NCI-H510A (cell line): Measurements from ENCODE around the gene DBX1.
"Not testable (repeated sequence)": the region's sequence is repeated elsewhere in the genome, so short reads cannot be mapped to it uniquely, and the experiment has no call there.

ENCODE experiments used
- DNase-seq: peaks from one replicate; lab custom pipeline; 2025; lab: John Stamatoyannopoulos, UW

The DBX1 gene

DNA sequence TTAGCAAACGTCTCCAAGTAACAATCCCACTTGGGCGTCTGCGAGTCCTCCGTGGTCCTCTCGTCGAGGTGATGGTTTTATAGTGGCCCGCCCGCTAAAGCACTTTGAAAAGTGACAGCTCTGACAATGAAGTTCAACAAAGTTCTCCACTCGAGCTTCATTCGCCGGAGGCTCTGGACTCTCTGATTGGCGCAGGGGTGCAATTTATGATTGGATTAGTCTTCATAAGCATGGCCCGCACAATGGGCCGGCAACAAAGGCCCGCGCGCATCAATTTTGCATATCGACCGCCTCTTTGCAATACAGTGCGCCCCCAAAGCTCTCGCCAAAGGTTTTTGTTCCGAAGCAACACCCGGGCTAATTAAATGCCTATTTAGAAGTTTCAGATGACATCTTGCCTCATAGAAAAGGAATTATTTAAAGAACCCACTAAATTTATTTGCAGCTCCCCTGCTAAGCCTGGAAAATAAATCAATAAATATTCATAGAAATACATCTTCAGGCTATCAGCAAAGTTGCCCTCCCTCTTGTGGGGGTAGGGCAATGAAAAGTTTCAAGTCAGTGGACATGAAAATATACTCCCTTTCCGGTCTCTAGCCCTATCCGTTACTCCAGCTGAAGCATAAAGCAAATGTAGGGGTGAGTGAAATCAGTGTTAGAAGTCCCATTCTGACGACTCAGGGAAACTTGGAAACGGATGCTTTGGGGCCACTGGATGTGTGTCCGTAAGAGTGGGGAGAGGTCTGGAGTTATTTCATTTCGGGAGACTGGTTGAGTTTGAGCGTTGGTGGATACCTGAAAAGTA lies at the start of gene DBX1:
DBX1 (minus strand) TSS at position 51 of the 805 bp plus-strand sequence. CDS start 151 bp downstream, outside the sequence.
- DNase-seq = no peak

- no peak for DNase-seq
Observed at GRCh38 chr11:20208622-20209111, 48.4 kb upstream of the DBX1 start.

DNA sequence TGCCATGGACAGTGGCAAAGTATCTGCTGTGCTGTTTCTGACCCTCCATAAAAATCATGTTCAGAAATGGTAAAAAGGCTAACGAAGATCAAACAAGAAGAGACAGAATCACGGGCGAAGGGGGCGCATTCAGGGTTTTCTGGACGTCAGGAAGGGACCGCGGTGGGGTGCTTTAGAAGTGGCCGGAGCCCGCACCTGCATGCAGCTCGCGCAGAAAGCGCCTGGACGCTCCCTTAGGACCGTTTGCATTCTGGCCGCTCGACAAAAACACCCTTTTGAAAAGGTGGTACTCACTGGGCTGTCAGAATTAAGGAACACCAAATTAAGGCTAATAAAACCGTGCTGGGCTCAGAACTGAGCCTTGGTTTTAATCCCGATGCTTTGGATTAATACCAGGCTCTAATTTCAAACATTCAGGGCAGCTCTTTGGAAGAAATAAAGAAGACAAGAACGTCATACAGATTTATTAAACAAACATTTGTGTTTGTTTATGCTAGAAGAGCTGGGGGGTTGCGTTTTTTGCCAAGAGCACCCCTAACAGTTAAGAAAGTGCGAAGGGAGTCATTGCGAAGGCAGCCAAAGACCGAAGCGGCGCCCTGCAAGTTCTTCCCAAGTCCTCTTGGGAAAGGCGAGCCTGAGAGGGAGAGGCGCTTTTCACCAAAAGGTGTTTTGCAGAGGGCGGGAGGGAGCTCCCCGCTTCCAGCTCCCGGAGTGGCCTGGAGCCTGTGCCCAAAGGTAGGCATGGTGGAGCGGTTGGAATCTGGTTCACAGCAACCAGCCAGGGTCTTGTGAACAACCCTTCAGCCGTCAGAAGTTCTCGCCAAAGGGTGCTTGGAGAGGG lies 47.7 kb upstream of the DBX1 start:
- DNase-seq = no peak

DNA sequence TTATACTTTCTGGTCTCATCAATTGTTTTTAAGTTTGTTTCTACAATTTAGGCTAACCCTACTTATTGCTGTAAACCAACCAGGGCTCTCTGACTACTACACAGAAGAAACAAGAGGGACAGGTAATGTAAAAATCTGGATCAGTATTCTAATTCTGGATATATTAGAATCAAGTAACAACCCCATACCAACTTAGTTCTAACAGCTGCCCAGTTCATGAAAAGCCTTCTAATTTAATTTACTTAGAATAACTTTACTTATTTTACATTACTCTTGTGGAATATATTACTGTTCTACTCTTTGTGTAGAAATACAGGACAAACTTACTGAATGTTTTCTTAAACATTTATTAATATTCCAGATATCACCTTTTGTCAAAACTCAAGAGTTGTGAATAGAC lies 45.5 kb upstream of the DBX1 start:
- DNase-seq = no peak

DNA sequence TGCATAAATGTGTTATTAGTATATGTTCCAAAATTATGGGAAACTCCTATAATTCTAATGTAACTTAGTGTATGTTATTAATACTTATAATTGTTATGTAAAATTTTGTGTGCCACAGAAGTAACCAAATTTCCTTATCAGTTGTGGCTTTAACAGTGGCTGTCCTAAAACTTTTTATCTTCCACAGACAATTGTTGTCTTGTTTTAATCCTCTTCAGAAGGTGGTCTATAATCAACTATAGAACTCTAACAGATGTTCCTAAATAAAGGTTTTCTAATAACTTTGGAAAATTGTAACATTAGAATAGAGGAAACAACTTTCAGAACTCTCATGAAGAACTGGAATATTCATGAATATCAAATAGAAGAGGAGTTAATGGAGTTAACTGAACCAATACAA lies 44.4 kb upstream of the DBX1 start:
- no peak for DNase-seq

- DNase-seq = no peak
Observed at GRCh38 chr11:20203831-20204230, 43.6 kb upstream of the DBX1 start.

GRCh38 chr11:20201231-20201630 lies 41.0 kb upstream of the DBX1 start:
- DNase-seq = no peak

DNA sequence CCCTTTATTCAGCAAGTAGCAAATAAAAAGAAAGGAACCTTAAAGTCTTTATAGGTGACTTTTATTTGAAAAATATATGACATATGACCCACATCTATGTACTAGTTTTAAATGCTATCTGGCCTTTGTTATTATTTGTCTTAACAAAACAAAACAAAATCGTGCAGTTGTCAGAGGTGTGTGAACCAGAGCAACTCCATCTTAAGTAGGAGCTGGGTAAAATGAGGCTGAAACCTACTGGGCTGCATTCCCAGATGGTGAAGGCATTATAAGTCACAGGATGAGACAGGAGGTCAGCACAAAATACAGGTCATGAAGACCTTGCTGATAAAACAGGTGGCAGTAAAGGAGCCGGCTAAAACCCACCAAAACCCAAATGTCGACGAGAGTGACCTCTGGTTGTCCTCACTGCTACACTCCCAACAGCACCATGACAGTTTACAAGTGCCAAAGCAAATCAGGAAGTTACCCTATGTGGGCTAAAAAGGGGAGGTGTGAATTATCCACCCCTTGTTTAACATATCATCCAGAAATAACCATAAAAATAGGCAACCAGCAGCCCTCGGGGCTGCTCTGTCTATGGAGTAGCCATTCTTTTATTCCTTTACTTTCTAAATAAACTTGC lies 40.2 kb upstream of the DBX1 start:
- DNase-seq = not testable (repeated sequence)

DNA sequence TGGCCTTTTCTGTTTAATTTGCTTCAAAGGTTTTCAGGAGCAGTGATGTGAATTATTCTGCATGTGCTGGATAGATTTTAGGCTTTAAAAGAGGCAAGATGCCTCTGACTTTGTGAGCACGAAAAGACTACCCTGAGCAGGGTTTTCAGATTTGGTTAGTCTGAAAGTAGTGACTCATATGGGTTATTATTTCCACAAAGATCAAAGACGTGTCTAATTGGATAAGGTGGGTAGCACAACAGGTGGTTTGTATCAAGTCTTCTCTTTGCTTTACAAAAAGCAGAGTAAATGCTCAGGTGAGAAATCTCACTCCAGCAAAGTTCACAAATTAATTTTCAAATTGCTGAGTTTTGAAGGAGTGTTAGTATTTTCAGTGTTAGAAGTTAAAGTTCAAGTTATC lies 37.6 kb upstream of the DBX1 start:
- DNase-seq = no peak

DNA sequence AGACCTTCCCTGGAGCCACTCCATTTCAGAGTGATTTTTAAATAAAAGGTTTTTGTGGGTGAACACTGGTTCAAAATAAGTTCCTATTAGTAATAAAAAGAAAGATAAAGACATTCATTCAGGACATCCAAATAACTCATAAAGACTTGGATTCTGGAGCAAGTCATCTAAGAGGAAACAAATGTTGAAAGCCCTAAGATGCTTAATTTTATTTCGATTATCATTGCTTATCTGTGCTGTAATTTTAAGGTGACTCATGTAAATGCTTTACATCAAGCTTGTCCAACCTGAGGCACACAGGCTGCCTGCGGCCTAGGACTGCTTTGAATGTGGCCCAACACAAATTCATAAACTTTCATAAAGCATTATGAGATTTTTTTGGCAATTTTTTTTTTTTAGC lies 34.2 kb upstream of the DBX1 start:
- DNase-seq = no peak

DNA sequence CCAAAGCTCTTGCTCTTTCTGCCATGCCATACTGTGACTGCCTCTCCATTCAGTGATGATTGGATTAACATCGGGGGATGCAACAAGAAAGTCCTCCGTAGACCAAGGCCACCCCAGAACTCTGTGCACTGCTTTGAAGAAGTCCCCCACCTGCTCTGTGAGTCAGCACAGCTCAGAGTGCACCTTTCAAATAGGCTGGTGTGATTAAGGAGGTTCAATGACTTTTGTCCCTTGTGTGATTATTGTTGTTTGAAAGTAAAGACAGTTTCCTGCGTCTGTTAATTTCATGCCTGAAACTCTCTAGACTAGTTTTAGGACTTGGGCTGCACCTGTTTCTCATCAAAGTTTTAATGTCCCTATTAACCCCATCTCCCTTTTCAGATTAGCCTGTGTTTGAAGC lies 33.0 kb upstream of the DBX1 start:
- no peak for DNase-seq

GRCh38 chr11:20192641-20193040 lies 32.4 kb upstream of the DBX1 start:
- no peak for DNase-seq

DNA sequence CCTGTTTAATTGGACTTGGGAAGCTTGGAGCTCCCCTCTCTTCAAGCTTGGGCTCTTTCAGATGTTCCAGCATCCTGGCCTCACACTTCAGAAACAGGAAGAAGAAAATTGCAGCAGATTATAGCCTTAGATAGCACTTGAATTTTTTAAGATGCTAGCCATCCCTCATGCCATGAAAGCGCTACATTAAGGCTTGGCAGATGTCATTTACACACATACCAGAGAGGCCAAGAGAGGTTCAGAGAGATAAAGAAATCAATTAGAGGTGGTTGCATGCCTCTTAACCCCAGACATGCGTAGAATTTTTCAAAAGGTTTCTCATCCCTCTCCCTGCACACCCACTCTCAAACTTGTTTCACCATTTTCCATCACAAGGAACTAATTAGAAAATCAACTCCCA lies 31.9 kb upstream of the DBX1 start:
- no peak for DNase-seq

DNA sequence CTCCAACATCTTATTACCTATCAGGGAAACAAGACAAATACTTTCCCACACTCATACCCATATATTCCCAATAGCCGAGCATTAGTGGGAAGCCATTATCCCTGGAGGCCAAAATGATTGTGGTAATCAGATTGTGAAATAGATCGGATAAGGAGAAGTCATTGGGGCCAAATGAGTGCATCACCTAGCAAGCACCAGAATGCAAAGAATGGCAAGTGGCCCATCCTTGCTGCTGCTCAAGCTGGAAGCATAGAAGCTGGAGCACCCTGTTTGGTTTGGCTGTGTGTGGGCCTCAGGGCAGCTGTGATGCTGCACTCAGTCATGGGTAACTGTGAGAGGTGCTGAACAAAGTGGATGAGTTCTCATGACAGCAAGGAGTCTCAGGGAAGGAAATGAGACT lies 18.7 kb upstream of the DBX1 start:
- DNase-seq = no peak

DNA sequence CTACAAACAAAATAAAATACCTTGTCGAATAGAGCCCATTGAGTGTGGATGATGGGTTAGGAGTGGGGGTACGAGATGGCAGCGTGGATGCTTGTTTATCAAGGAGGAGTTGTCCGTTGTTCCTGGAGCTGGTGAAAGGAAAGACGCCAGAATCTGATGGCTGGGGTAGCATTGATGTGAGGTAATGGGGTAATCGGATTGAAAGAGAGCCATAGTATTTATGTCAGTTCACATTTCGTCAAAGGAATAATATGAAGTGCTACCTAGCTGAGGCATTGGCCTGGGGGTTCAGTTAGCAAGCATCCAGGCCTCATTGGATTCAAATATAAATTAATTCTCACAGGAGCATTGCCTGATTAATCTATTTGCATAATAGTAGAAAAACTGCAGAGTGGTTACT lies 16.9 kb upstream of the DBX1 start:
- no peak for DNase-seq

- DNase-seq = no peak
Observed at GRCh38 chr11:20172721-20173447, 12.6 kb upstream of the DBX1 start.

DNA sequence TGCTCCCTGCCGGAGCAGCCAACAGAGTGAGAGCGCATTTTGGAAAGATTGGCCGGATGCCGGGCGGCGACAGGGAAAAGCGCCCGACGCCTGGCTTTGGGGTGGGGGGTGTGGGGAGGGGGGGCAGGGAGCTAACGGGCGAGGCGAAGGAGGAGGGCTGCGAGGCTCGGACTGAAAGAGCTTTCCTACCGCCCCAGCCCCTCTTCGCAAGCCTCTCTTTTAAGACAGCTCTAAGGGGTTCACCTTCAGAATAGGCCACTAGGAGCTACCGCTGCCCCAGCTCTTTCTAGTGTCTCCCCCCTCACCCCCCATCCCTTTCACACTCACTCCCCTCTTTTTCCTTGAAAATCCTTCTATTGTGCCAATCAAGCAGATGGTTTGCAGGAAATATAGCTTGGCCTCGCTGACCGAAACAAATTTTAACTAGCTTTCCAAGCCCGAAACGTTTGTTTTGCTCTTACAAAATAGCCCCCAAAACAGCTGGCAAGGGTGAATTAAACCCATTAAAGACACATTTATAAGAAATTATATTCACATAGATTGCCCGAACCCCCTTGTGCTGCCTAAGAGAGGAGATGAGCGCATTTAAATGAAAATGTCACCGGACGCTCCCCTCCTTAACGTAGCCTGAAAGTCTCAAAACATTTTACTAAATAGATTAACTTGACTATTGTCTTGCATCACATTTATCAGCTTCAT lies 3.7 kb upstream of the DBX1 start:
- no peak for DNase-seq

- no peak for DNase-seq
Observed at GRCh38 chr11:20162824-20163782, 2.8 kb upstream of the DBX1 start.

- DNase-seq = no peak
Observed at GRCh38 chr11:20161923-20162744, 1.9 kb upstream of the DBX1 start.
